Measurements from ENCODE around the gene FOXN4. TPM values are rescaled to one million over a fixed set of nuclear protein-coding genes. Genes with fewer than 3 reads are reported as not detected.

The FOXN4 gene
- total RNA-seq, 4 donors from 2014 or later: not detected

DNA sequence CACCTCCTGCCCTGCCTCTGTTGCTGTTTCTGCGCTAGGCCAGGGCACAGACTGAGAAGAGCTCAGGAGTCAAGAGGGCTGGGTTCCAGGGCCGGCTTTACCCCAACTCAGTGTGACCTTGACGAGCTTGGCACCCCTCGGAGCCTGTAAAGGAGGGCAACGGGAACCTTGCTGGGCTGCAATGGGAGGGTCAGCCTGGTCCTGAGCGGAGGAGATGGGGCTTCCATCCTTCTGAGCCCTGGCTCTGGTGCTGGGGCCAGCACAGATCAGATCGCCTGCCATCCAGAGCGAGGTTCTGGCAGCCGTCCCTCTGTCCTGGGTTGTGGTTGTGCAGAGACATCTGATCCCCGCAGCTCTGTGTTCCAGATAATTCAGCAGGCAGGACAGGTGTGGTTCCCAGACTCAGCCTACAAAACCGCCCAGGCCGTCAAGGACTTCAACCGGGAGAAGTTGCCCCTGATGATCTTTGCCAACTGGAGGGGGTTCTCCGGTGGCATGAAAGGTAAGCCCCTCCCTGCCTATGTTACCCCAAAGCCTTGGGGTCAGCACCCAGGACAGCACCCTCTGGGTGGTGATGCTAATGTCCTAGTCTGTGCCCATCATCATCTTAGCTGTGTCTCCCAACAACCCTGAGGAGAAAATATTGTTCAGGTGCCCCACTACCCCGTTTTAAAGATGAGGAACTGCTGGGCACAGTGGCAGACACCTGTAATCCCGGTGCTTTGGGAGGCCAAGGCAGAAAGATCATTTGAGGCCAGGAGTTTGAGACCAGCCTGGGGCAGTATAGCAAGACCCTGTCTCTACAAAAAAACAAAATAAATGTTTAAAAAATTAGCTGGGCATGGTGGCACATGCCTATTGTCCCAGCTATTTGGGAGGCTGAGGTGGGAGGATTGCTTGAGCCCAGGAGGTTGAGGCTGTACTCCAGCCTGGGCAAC is 50.2 kb downstream of the FOXN4 start:
- H3K4me3 ChIP-seq: no peak overlapping the region
- H3K36me3 ChIP-seq: peaks cover 0 to 100% of the 10 kb centered on the region in 2 donors
- no peak overlapping the region for H3K27ac ChIP-seq
- H3K9me3 ChIP-seq: peaks cover 0 to 10% (median 0%) of the 10 kb centered on the region in 3 donors
- 78% methylated on average over 3 of the region's 16 CpGs; no CpG with 5 or more reads in 1 of the 2 donors for WGBS, 2 donors (ENCODE audit: low coverage in 1 of 2)
- no peaks in the 10 kb centered on the region for H3K4me1 ChIP-seq
- TF ChIP-seq POLR2A (IDR thresholded peaks at IDR 0.05) (no peak), POLR2AphosphoS5 (IDR thresholded peaks at IDR 0.05) (no peak)
- no peaks in the 10 kb centered on the region for H3K27me3 ChIP-seq
- ATAC-seq: no peak

- no peak for TF ChIP-seq POLR2AphosphoS5 (IDR thresholded peaks at IDR 0.05)
- no peak for TF ChIP-seq POLR2A (IDR thresholded peaks at IDR 0.05)
- no peak for TF ChIP-seq EP300 (IDR thresholded peaks at IDR 0.05)
- TF ChIP-seq, protein P1, sequence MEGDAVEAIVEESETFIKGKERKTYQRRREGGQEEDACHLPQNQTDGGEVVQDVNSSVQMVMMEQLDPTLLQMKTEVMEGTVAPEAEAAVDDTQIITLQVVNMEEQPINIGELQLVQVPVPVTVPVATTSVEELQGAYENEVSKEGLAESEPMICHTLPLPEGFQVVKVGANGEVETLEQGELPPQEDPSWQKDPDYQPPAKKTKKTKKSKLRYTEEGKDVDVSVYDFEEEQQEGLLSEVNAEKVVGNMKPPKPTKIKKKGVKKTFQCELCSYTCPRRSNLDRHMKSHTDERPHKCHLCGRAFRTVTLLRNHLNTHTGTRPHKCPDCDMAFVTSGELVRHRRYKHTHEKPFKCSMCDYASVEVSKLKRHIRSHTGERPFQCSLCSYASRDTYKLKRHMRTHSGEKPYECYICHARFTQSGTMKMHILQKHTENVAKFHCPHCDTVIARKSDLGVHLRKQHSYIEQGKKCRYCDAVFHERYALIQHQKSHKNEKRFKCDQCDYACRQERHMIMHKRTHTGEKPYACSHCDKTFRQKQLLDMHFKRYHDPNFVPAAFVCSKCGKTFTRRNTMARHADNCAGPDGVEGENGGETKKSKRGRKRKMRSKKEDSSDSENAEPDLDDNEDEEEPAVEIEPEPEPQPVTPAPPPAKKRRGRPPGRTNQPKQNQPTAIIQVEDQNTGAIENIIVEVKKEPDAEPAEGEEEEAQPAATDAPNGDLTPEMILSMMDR (IDR thresholded peaks at IDR 0.05): no peak
- ATAC-seq: no peak
- H3K9me3 ChIP-seq: peaks cover 0 to 13% (median 0%) of the 10 kb centered on the region in 3 donors
- WGBS, 2 donors (ENCODE audit: low coverage in 1 of 2): 100% methylated on average over 1 of the region's 6 CpGs; no CpG with 5 or more reads in 1 of the 2 donors
- H3K27me3 ChIP-seq: no peaks in the 10 kb centered on the region
- H3K36me3 ChIP-seq: peaks cover 0 to 100% of the 10 kb centered on the region in 2 donors
- no peak overlapping the region for H3K4me3 ChIP-seq
- H3K4me1 ChIP-seq: no peaks in the 10 kb centered on the region
- H3K27ac ChIP-seq: no peak overlapping the region
Measured at GRCh38 chr12:109258201-109258600, 50.9 kb downstream of the FOXN4 start.

GRCh38 chr12:109256011-109256410 is 53.1 kb downstream of the FOXN4 start:
- ATAC-seq: no peak
- TF ChIP-seq, protein P1 (IDR thresholded peaks at IDR 0.05): no peak
- TF ChIP-seq POLR2A (IDR thresholded peaks at IDR 0.05) (no peak), POLR2AphosphoS5 (IDR thresholded peaks at IDR 0.05) (no peak), EP300 (IDR thresholded peaks at IDR 0.05) (no peak)
- Histone ChIP-seq H3K36me3 (peaks cover 0 to 100% of the 10 kb centered on the region in 2 donors), H3K27me3 (no peaks in the 10 kb centered on the region), H3K4me3 (no peak overlapping the region), H3K27ac (no peak overlapping the region), H3K9me3 (peaks cover 0 to 15% (median 0%) of the 10 kb centered on the region in 3 donors), H3K4me1 (peaks cover 0 to under 1% (median 0%) of the 10 kb centered on the region in 3 donors)
- 87 to 88% methylated on average over 3 to 7 of the region's 8 CpGs for WGBS, 2 donors (ENCODE audit: low coverage in 1 of 2)

- no peak for ATAC-seq
- Histone ChIP-seq H3K4me1 (peaks cover 0 to 7% (median 0%) of the 10 kb centered on the region in 3 donors), H3K27ac (no peak overlapping the region), H3K27me3 (no peaks in the 10 kb centered on the region), H3K4me3 (no peak overlapping the region), H3K9me3 (peaks cover 0 to 15% (median 0%) of the 10 kb centered on the region in 3 donors), H3K36me3 (peaks cover 0 to 100% of the 10 kb centered on the region in 2 donors)
- no peak for TF ChIP-seq POLR2A (IDR thresholded peaks at IDR 0.05)
- TF ChIP-seq EP300 (IDR thresholded peaks at IDR 0.05): no peak
- TF ChIP-seq POLR2AphosphoS5 (IDR thresholded peaks at IDR 0.05): no peak
- TF ChIP-seq, protein P1 (IDR thresholded peaks at IDR 0.05): no peak
- 66 to 89% methylated on average over 3 to 5 of the region's 5 CpGs for WGBS, 2 donors (ENCODE audit: low coverage in 1 of 2)
Measured at GRCh38 chr12:109255377-109255776, 53.7 kb downstream of the FOXN4 start.

DNA sequence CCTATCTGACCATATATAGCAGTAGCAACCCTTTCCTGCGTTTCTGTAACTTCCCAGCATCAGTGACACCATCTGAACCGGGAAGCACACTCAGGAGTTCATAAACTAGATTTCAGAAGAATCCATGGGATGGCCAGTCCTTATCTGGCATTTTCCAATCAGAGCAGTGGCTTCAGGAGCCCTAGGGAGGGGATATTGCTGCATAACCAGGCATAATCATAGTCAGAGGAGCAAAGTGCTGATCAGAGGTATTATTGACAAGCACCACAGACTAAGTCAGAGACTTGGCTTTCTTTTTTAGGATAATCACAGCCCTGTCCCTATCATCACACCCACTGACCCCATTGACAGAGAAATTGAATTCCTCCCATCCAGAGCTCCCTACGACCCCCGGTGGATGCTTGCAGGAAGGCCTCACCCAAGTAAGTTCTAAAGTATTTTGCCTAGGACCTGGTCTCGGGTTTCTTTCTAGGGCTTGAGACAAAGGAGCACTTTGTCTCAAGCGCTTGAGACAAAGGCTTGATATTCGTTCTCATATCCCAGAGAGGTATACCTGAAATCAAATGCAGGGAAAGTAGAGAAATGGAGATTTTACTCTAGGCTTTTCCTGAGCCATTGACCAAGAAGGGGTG is 55.1 kb downstream of the FOXN4 start:
- WGBS, 2 donors (ENCODE audit: low coverage in 1 of 2): 89 to 94% methylated on average over 3 to 7 of the region's 7 CpGs
- TF ChIP-seq POLR2A (IDR thresholded peaks at IDR 0.05): no peak

More for the DNA sequence above, 55.1 kb downstream of the FOXN4 start:
- no peak overlapping the region for H3K27ac ChIP-seq
- peaks cover 0 to 100% of the 10 kb centered on the region in 2 donors for H3K36me3 ChIP-seq
- peaks cover 0 to 15% (median 0%) of the 10 kb centered on the region in 3 donors for H3K9me3 ChIP-seq
- ATAC-seq: no peak
- H3K27me3 ChIP-seq: no peaks in the 10 kb centered on the region
- H3K4me3 ChIP-seq: no peak overlapping the region
- peaks cover 0 to 8% (median 0%) of the 10 kb centered on the region in 3 donors for H3K4me1 ChIP-seq
